MM.1S (cell line): ENCODE measurements around the gene CHEK1.

Experiments used
- DNase-seq: peaks from one replicate; pipeline ENCODE4 v3.0.0-alpha.2; 2015
- H2AFZ ChIP-seq: fragments of 300-600 bp; sonication (generic); 2 replicates; pipeline ENCODE4 v1.6.0; 2016; ENCODE audit warnings: antibody characterized with exemption, low read length
- H3F3A ChIP-seq: fragments of 300-600 bp; sonication (generic); 2 replicates; pipeline ENCODE4 v1.6.1; 2016; ENCODE audit warnings: mild to moderate bottlenecking, antibody characterized with exemption, low read length, moderate library complexity, mixed read lengths; ENCODE audit not compliant: insufficient read depth
- H3K27ac ChIP-seq: fragments of 300-600 bp; sonication (generic); 2 replicates; pipeline ENCODE4 v1.5.1; 2016; ENCODE audit warnings: mild to moderate bottlenecking, low read length
- H3K27me3 ChIP-seq: fragments of 300-600 bp; sonication (generic); replicated peaks from 2 replicates; pipeline ENCODE4 v1.6.0; 2016; ENCODE audit warnings: low read length; ENCODE audit not compliant: insufficient read depth
- H3K36me3 ChIP-seq: fragments of 300-600 bp; sonication (generic); replicated peaks from 2 replicates; pipeline ENCODE4 v1.6.1; 2016; ENCODE audit warnings: mild to moderate bottlenecking, low read length, mixed read lengths; ENCODE audit not compliant: insufficient read depth
- H3K4me1 ChIP-seq: fragments of 300-600 bp; sonication (generic); 2 replicates; pipeline ENCODE4 v1.6.1; 2016; ENCODE audit warnings: low read length, mixed read lengths
- H3K4me2 ChIP-seq: fragments of 300-600 bp; sonication (generic); 2 replicates; pipeline ENCODE4 v1.6.0; 2016; ENCODE audit warnings: low read depth, low read length
- H3K4me3 ChIP-seq: fragments of 300-600 bp; sonication (generic); 2 replicates; pipeline ENCODE4 v1.5.1; 2016; ENCODE audit warnings: low read length, mixed read lengths
- H3K79me2 ChIP-seq: fragments of 300-600 bp; sonication (generic); 2 replicates; pipeline ENCODE4 v1.6.1; 2016; ENCODE audit warnings: mixed run types, low read length, mixed read lengths
- H3K9ac ChIP-seq: fragments of 300-600 bp; sonication (generic); 2 replicates; pipeline ENCODE4 v1.6.1; 2016; ENCODE audit warnings: low read length, mixed read lengths
- H3K9me2 ChIP-seq: fragments of 300-600 bp; sonication (generic); replicated peaks from 2 replicates; pipeline ENCODE4 v1.6.1; 2016; ENCODE audit warnings: mild to moderate bottlenecking, low read length, mixed read lengths; ENCODE audit not compliant: insufficient read depth
- H3K9me3 ChIP-seq: fragments of 300-600 bp; sonication (generic); replicated peaks from 2 replicates; pipeline ENCODE4 v1.6.1; 2016; ENCODE audit warnings: mild to moderate bottlenecking, low read length, mixed read lengths; ENCODE audit not compliant: insufficient read depth
- H4K20me1 ChIP-seq: fragments of 300-600 bp; sonication (generic); 2 replicates; pipeline ENCODE4 v1.6.1; 2016; ENCODE audit warnings: mild to moderate bottlenecking, low read length, moderate library complexity, mixed read lengths; ENCODE audit not compliant: insufficient read depth
- CTCF ChIP-seq: fragments of 300-600 bp; sonication (generic); IDR thresholded peaks from 2 replicates; pipeline ENCODE4 v1.5.1; 2016; ENCODE audit warnings: antibody characterized with exemption, low read length, mixed read lengths
- EZH2 ChIP-seq: fragments of 300-600 bp; sonication (generic); optimal IDR thresholded peaks from 2 replicates; pipeline ENCODE3; 2017; ENCODE audit warnings: low read depth, mild to moderate bottlenecking, antibody characterized with exemption, low read length, mixed read lengths
- EZH2phosphoT487 ChIP-seq: fragments of 300-600 bp; sonication (generic); IDR thresholded peaks from 2 replicates; pipeline ENCODE4 v1.6.1; 2018; ENCODE audit warnings: antibody characterized with exemption, low read length

CHEK1 gene

GRCh38 chr11:125685228-125685627 is 60.3 kb downstream of the CHEK1 start:
- no peaks in the 10 kb centered on the region for H4K20me1 ChIP-seq
- no peak overlapping the region for H3K9ac ChIP-seq
- no peak overlapping the region for H3K27ac ChIP-seq
- H3K9me2 ChIP-seq: no peaks in the 10 kb centered on the region
- TF ChIP-seq CTCF: no peak
- no peak for TF ChIP-seq EZH2
- no peak for TF ChIP-seq EZH2phosphoT487
- H3K4me2 ChIP-seq: no peak overlapping the region
- H3K79me2 ChIP-seq: no peaks in the 10 kb centered on the region
- no peak overlapping the region for H2AFZ ChIP-seq
- H3K36me3 ChIP-seq: no peaks in the 10 kb centered on the region
- H3K9me3 ChIP-seq: no peaks in the 10 kb centered on the region
- no peaks in the 10 kb centered on the region for H3K4me1 ChIP-seq
- H3F3A ChIP-seq: no peaks in the 10 kb centered on the region
- no peaks in the 10 kb centered on the region for H3K27me3 ChIP-seq
- no peak overlapping the region for H3K4me3 ChIP-seq
- no peak for DNase-seq

GRCh38 chr11:125688066-125688465 is 63.1 kb downstream of the CHEK1 start:
- no peaks in the 10 kb centered on the region for H3K79me2 ChIP-seq
- TF ChIP-seq EZH2phosphoT487: no peak
- TF ChIP-seq EZH2: no peak
- no peak for TF ChIP-seq CTCF
- H3K36me3 ChIP-seq: no peaks in the 10 kb centered on the region
- no peaks in the 10 kb centered on the region for H3F3A ChIP-seq
- H4K20me1 ChIP-seq: no peaks in the 10 kb centered on the region
- H3K9me3 ChIP-seq: no peaks in the 10 kb centered on the region
- H3K9ac ChIP-seq: no peak overlapping the region
- no peaks in the 10 kb centered on the region for H3K4me1 ChIP-seq
- H2AFZ ChIP-seq: no peak overlapping the region
- H3K27me3 ChIP-seq: no peaks in the 10 kb centered on the region
- no peak overlapping the region for H3K4me3 ChIP-seq
- DNase-seq: no peak
- no peak overlapping the region for H3K4me2 ChIP-seq
- H3K9me2 ChIP-seq: no peaks in the 10 kb centered on the region
- no peak overlapping the region for H3K27ac ChIP-seq

GRCh38 chr11:125688632-125689031 is 63.7 kb downstream of the CHEK1 start:
- Histone ChIP-seq H3K9ac (no peak overlapping the region), H3K79me2 (no peaks in the 10 kb centered on the region), H3K4me2 (no peak overlapping the region), H3F3A (no peaks in the 10 kb centered on the region), H3K4me3 (no peak overlapping the region), H3K27me3 (no peaks in the 10 kb centered on the region), H3K27ac (no peak overlapping the region), H3K4me1 (no peaks in the 10 kb centered on the region), H3K9me3 (no peaks in the 10 kb centered on the region), H3K36me3 (no peaks in the 10 kb centered on the region), H2AFZ (no peak overlapping the region), H3K9me2 (no peaks in the 10 kb centered on the region), H4K20me1 (no peaks in the 10 kb centered on the region)
- TF ChIP-seq CTCF (no peak), EZH2phosphoT487 (no peak), EZH2 (no peak)
- DNase-seq: no peak
